ENCODE results near the gene MAP4K5.

MAP4K5 gene

GRCh38 chr14:50475460-50475859 lies 56.9 kb downstream of the MAP4K5 start:
- DNase-seq = no peak

- no peak for DNase-seq
Observed at GRCh38 chr14:50471838-50472465, 60.4 kb downstream of the MAP4K5 start.

GRCh38 chr14:50469982-50470381 lies 62.4 kb downstream of the MAP4K5 start:
- no peak for DNase-seq

- no peak for DNase-seq
Observed at GRCh38 chr14:50462111-50462510, 70.3 kb downstream of the MAP4K5 start.

- DNase-seq = no peak
Observed at GRCh38 chr14:50453869-50454268, 78.5 kb downstream of the MAP4K5 start.

- DNase-seq = no peak
Observed at GRCh38 chr14:50452979-50453705, 79.2 kb downstream of the MAP4K5 start.

GRCh38 chr14:50452296-50452695 lies 80.1 kb downstream of the MAP4K5 start:
- DNase-seq = no peak

GRCh38 chr14:50451854-50452253 lies 80.5 kb downstream of the MAP4K5 start:
- no peak for DNase-seq

GRCh38 chr14:50447461-50447860 lies 84.9 kb downstream of the MAP4K5 start:
- DNase-seq = no peak

- DNase-seq = no peak
Observed at GRCh38 chr14:50434528-50434927, 97.8 kb downstream of the MAP4K5 start.

GRCh38 chr14:50432131-50432530 lies 100.2 kb downstream of the MAP4K5 start:
- DNase-seq = no peak

GRCh38 chr14:50425816-50426215 lies 106.6 kb downstream of the MAP4K5 start:
- DNase-seq = no peak

- no peak for DNase-seq
Observed at GRCh38 chr14:50425105-50425504, 107.3 kb downstream of the MAP4K5 start.

GRCh38 chr14:50423529-50423928 lies 108.8 kb downstream of the MAP4K5 start:
- no peak for DNase-seq

GRCh38 chr14:50421499-50421898 lies 110.9 kb downstream of the MAP4K5 start:
- no peak for DNase-seq

- DNase-seq = no peak
Observed at GRCh38 chr14:50417853-50418252, 114.5 kb downstream of the MAP4K5 start.

- DNase-seq = no peak
Observed at GRCh38 chr14:50410921-50411320, 121.4 kb downstream of the MAP4K5 start.

- no peak for DNase-seq
Observed at GRCh38 chr14:50410071-50410470, 122.3 kb downstream of the MAP4K5 start.

GRCh38 chr14:50407111-50407812 lies 125.1 kb downstream of the MAP4K5 start:
- DNase-seq = no peak

GRCh38 chr14:50403419-50403818 lies 128.9 kb downstream of the MAP4K5 start:
- DNase-seq = no peak

GRCh38 chr14:50402965-50403364 lies 129.4 kb downstream of the MAP4K5 start:
- no peak for DNase-seq

- DNase-seq = no peak
Observed at GRCh38 chr14:50400461-50400860, 131.9 kb downstream of the MAP4K5 start.

GRCh38 chr14:50399251-50400032 lies 132.9 kb downstream of the MAP4K5 start:
- DNase-seq = no peak

All from activated CD4-positive, alpha-beta T cell treated with anti-CD3 and anti-CD28 coated beads for 48 hours (primary cell).